RWPE1 (cell line): ENCODE measurements around the gene CNTNAP2.

Experiments
- CTCF ChIA-PET: fragments of 350-600 bp; sonication (Branson Sonifier 250); formaldehyde crosslinking; extraction: SDS; loops from one replicate; lab custom pipeline; 2021; lab: Yijun Ruan, JAX
- POLR2A ChIA-PET: fragments of 400-600 bp; formaldehyde crosslinking; extraction: SDS; loops from one replicate; lab custom pipeline; 2020; ENCODE audit warnings: antibody characterized with exemption; ENCODE audit not compliant: low non-redundant PET; lab: Yijun Ruan, JAX
- DNase-seq: peaks from one replicate; pipeline ENCODE4 v3.0.0; 2012; ENCODE audit warnings: low spot score
- H3K27ac ChIP-seq: fragments of 450-650 bp; 2 replicates; pipeline ENCODE4 v1.5.1; 2017
- CTCF ChIP-seq: fragments of 450-650 bp; conservative IDR thresholded peaks from 2 replicates; pipeline ENCODE4 v1.5.1; 2017; ENCODE audit warnings: low read depth, mild to moderate bottlenecking

CNTNAP2 gene

GRCh38 chr7:146591976-146592375 is 475.4 kb downstream of the CNTNAP2 start:
- H3K27ac ChIP-seq, result no peak overlapping the region
- ChIA-PET POLR2A (no interaction called here), CTCF (interaction anchor here (0.5 kb wide), 1 partner anchor 19 kb away, joined by 3 read pairs; no protein-coding TSS in a partner anchor)
- no peak for DNase-seq
- TF ChIP-seq CTCF, result no peak

- no peak for DNase-seq
- TF ChIP-seq CTCF, result no peak
- POLR2A ChIA-PET, result no interaction called here
- CTCF ChIA-PET, result no interaction called here
- no peak overlapping the region for H3K27ac ChIP-seq
Observed at GRCh38 chr7:146606628-146607027, 490.0 kb downstream of the CNTNAP2 start.

GRCh38 chr7:146619641-146620040 is 503.0 kb downstream of the CNTNAP2 start:
- CTCF ChIA-PET, result no interaction called here
- POLR2A ChIA-PET, result no interaction called here
- no peak overlapping the region for H3K27ac ChIP-seq
- no peak for TF ChIP-seq CTCF
- no peak for DNase-seq

- POLR2A ChIA-PET, result no interaction called here
- no peak for TF ChIP-seq CTCF
- no peak for DNase-seq
- CTCF ChIA-PET, result no interaction called here
- H3K27ac ChIP-seq, result no peak overlapping the region
Observed at GRCh38 chr7:146626912-146627311, 510.3 kb downstream of the CNTNAP2 start.

GRCh38 chr7:146635205-146636032 is 518.8 kb downstream of the CNTNAP2 start:
- ChIA-PET POLR2A (no interaction called here), CTCF (no interaction called here)
- H3K27ac ChIP-seq, result no peak overlapping the region
- DNase-seq, result no peak
- no peak for TF ChIP-seq CTCF

- no peak overlapping the region for H3K27ac ChIP-seq
- no peak for DNase-seq
- CTCF ChIA-PET, result no interaction called here
- no peak for TF ChIP-seq CTCF
- POLR2A ChIA-PET, result no interaction called here
Observed at GRCh38 chr7:146636033-146636356, 519.4 kb downstream of the CNTNAP2 start.
